Nephron (organoid): ENCODE results near the gene ZFAND5.

ENCODE experiments used
- H3K27ac Mint-ChIP-seq, 3 experiments: 2 replicates each; pipeline ENCODE4 v1.8.0; 2020; ENCODE audit warnings: mixed read lengths in 3 of 3, mild to moderate bottlenecking in 2 of 3, moderate library complexity in 1 of 3
- H3K27me3 Mint-ChIP-seq: 2 replicates; pipeline ENCODE4 v1.8.0; 2021; ENCODE audit warnings: low read depth, mild to moderate bottlenecking, moderate library complexity, mixed read lengths
- H3K36me3 Mint-ChIP-seq: 2 replicates; pipeline ENCODE4 v1.8.0; 2020; ENCODE audit warnings: low read depth, mixed read lengths
- H3K4me1 Mint-ChIP-seq: 2 replicates; pipeline ENCODE4 v1.8.0; 2020; ENCODE audit warnings: mixed read lengths
- H3K4me3 Mint-ChIP-seq, 3 experiments: 2 replicates each; pipeline ENCODE4 v1.8.0; 2020; ENCODE audit warnings: mild to moderate bottlenecking in 3 of 3, mixed read lengths in 3 of 3, moderate library complexity in 2 of 3
- H3K9me3 Mint-ChIP-seq: 2 replicates; pipeline ENCODE4 v1.8.0; 2020; ENCODE audit warnings: mixed read lengths
- CTCF ChIP-seq, 3 experiments: fragments of 200-600 bp; sonication (generic); IDR thresholded peaks; one replicate each; pipeline ENCODE4 v1.5.0; 2021; ENCODE audit warnings: antibody characterized with exemption in 3 of 3; ENCODE audit not compliant: unreplicated experiment in 3 of 3

Gene ZFAND5

GRCh38 chr9:72386186-72386585, 21.2 kb upstream of the ZFAND5 start:
- no peak overlapping the region for H3K27ac Mint-ChIP-seq
- no peaks in the 10 kb centered on the region for H3K36me3 Mint-ChIP-seq
- TF ChIP-seq CTCF (IDR thresholded peaks at IDR 0.05; ENCODE audit: unreplicated experiment in 3 of 3): no peak
- H3K4me3 Mint-ChIP-seq: no peak overlapping the region
- no peaks in the 10 kb centered on the region for H3K27me3 Mint-ChIP-seq
- H3K9me3 Mint-ChIP-seq: peaks cover under 1% of the 10 kb centered on the region
- peaks cover 15% of the 10 kb centered on the region for H3K4me1 Mint-ChIP-seq

DNA sequence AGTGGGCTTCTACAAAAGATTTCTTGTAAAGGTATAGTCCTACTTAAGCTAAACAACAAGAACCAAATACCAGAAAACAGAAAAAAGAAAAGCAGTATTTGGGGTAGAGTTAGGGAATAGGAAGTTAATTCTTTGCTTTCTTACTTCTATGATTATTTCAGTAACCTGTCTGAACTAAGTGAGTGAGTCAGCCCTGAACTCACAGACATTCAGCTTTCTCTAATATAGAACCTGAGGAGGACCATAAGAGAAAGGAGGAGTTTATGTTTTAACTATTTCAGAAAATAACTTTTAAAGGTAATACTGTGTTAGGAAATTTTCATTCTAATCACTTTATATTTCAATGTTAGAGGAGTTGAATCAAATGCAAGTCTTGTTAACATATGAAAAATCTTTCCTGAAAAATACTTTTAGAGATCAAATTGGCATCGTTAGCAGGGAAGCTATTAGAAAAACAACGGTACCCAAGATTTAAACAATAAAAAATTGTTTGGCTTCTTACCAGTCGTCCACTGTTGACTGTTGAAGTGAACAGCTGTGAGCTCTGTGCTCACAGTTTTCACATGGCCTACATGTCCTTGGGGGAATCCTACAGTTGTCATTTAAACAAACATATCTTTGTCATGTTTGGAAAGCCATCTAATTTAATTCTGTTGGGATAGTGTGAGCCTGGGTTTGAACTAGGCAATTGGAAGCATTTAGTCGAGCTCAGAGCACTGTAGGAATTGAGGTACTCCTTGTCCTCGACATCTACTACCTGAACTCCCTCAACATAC, 19.9 kb upstream of the ZFAND5 start:
- Mint-ChIP-seq H3K27ac (peak overlapping the region; percentile 17 to 73 (median 18)), H3K9me3 (no peaks in the 10 kb centered on the region), H3K36me3 (no peaks in the 10 kb centered on the region), H3K4me3 (no peak overlapping the region), H3K27me3 (no peaks in the 10 kb centered on the region), H3K4me1 (peaks cover 15% of the 10 kb centered on the region)
- TF ChIP-seq CTCF (IDR thresholded peaks at IDR 0.05; ENCODE audit: unreplicated experiment in 3 of 3): no peak

GRCh38 chr9:72383978-72384709, 19.1 kb upstream of the ZFAND5 start:
- Mint-ChIP-seq H3K4me1 (peaks cover 15% of the 10 kb centered on the region), H3K4me3 (no peak overlapping the region), H3K9me3 (no peaks in the 10 kb centered on the region), H3K27ac (peak overlapping the region in 1 of 3 experiments; percentile 73), H3K27me3 (no peaks in the 10 kb centered on the region), H3K36me3 (no peaks in the 10 kb centered on the region)
- no peak for TF ChIP-seq CTCF (IDR thresholded peaks at IDR 0.05; ENCODE audit: unreplicated experiment in 3 of 3)

GRCh38 chr9:72382405-72382804, 17.4 kb upstream of the ZFAND5 start:
- no peak for TF ChIP-seq CTCF (IDR thresholded peaks at IDR 0.05; ENCODE audit: unreplicated experiment in 3 of 3)
- Mint-ChIP-seq H3K36me3 (no peaks in the 10 kb centered on the region), H3K27me3 (no peaks in the 10 kb centered on the region), H3K4me3 (no peak overlapping the region), H3K27ac (no peak overlapping the region), H3K9me3 (no peaks in the 10 kb centered on the region), H3K4me1 (peaks cover 15% of the 10 kb centered on the region)

GRCh38 chr9:72377041-72377440, 12.0 kb upstream of the ZFAND5 start:
- Mint-ChIP-seq H3K27me3 (peaks cover 12% of the 10 kb centered on the region), H3K4me1 (no peaks in the 10 kb centered on the region), H3K27ac (no peak overlapping the region), H3K9me3 (no peaks in the 10 kb centered on the region), H3K4me3 (no peak overlapping the region), H3K36me3 (no peaks in the 10 kb centered on the region)
- no peak for TF ChIP-seq CTCF (IDR thresholded peaks at IDR 0.05; ENCODE audit: unreplicated experiment in 3 of 3)
